Measurements from ENCODE around the gene EPN1. TPM values are rescaled to one million over a fixed set of nuclear protein-coding genes. Genes with fewer than 3 reads are reported as not detected.

The EPN1 gene
- total RNA-seq, 3 donors from 2014 or later (not counting 1 experiment from before 2014, with no cell fraction given) = 47.6 to 56.4 (median 51.8) TPM

- ATAC-seq (no peak), DNase-seq (no peak)
- Histone ChIP-seq H3K36me3 (ENCODE audit: control insufficient read depth, insufficient read depth, low read length) (peaks cover 41% of the 10 kb centered on the region), H3K27ac (ENCODE audit: low read length) (peak overlapping the region; percentile 76), H3K4me3 (ENCODE audit: low read length) (no peak overlapping the region), H3K27me3 (ENCODE audit: control insufficient read depth, insufficient read depth, low read length) (no peaks in the 10 kb centered on the region), H3K4me1 (ENCODE audit: control insufficient read depth, insufficient read depth, low read length) (peaks cover 59% of the 10 kb centered on the region), H3K9me3 (ENCODE audit: control insufficient read depth, insufficient read depth, low read length) (no peaks in the 10 kb centered on the region)
- TF ChIP-seq CTCF (IDR thresholded peaks at IDR 0.05) = no peak
- H3K4me1 Mint-ChIP-seq = peaks cover 45 to 49% of the 10 kb centered on the region in 2 donors
- H3K27me3 Mint-ChIP-seq (ENCODE audit: low read depth in 2 of 2) = no peaks in the 10 kb centered on the region
- H3K4me3 Mint-ChIP-seq = peak overlapping the region; percentile 29
- WGBS (ENCODE audit: insufficient coverage) = 83% methylated on average over 6 of the region's 6 CpGs
- H3K36me3 Mint-ChIP-seq = no peaks in the 10 kb centered on the region
- no peaks in the 10 kb centered on the region for H3K9me3 Mint-ChIP-seq
- peak overlapping the region; percentile 65 to 88 for H3K27ac Mint-ChIP-seq
- intact Hi-C loops (cut with micrococcal nuclease) = no loop called here
These were observed 2.6 kb downstream of the EPN1 start for GRCh38 chr19:55677572-55678028.

GRCh38 chr19:55678121-55678671 is 3.2 kb downstream of the EPN1 start:
- no peak overlapping the region for H3K4me3 ChIP-seq (ENCODE audit: low read length)
- no peaks in the 10 kb centered on the region for H3K9me3 Mint-ChIP-seq
- H3K4me3 Mint-ChIP-seq = peak overlapping the region; percentile 29
- H3K27ac Mint-ChIP-seq = peak overlapping the region; percentile 18 to 65
- H3K36me3 ChIP-seq (ENCODE audit: control insufficient read depth, insufficient read depth, low read length) = peaks cover 41% of the 10 kb centered on the region
- intact Hi-C loops (cut with micrococcal nuclease) = no loop called here
- DNase-seq (no peak), ATAC-seq (no peak)
- WGBS (ENCODE audit: insufficient coverage) = 77% methylated on average over 21 of the region's 21 CpGs
- no peaks in the 10 kb centered on the region for H3K27me3 Mint-ChIP-seq (ENCODE audit: low read depth in 2 of 2)
- H3K27me3 ChIP-seq (ENCODE audit: control insufficient read depth, insufficient read depth, low read length) = no peaks in the 10 kb centered on the region
- peaks cover 43 to 49% of the 10 kb centered on the region in 2 donors for H3K4me1 Mint-ChIP-seq
- no peaks in the 10 kb centered on the region for H3K36me3 Mint-ChIP-seq
- TF ChIP-seq CTCF (IDR thresholded peaks at IDR 0.05) = no peak
- peaks cover 59% of the 10 kb centered on the region for H3K4me1 ChIP-seq (ENCODE audit: control insufficient read depth, insufficient read depth, low read length)
- H3K9me3 ChIP-seq (ENCODE audit: control insufficient read depth, insufficient read depth, low read length) = no peaks in the 10 kb centered on the region
- H3K27ac ChIP-seq (ENCODE audit: low read length) = peak overlapping the region; percentile 76

GRCh38 chr19:55679343-55680257 is 4.6 kb downstream of the EPN1 start:
- Histone ChIP-seq H3K4me1 (ENCODE audit: control insufficient read depth, insufficient read depth, low read length) (peaks cover 54% of the 10 kb centered on the region), H3K27me3 (ENCODE audit: control insufficient read depth, insufficient read depth, low read length) (no peaks in the 10 kb centered on the region), H3K9me3 (ENCODE audit: control insufficient read depth, insufficient read depth, low read length) (no peaks in the 10 kb centered on the region), H3K36me3 (ENCODE audit: control insufficient read depth, insufficient read depth, low read length) (peaks cover 40% of the 10 kb centered on the region), H3K27ac (ENCODE audit: low read length) (no peak overlapping the region), H3K4me3 (ENCODE audit: low read length) (no peak overlapping the region)
- intact Hi-C loops (cut with micrococcal nuclease) = no loop called here
- 93% methylated on average over 24 of the region's 24 CpGs for WGBS (ENCODE audit: insufficient coverage)
- H3K4me3 Mint-ChIP-seq = no peak overlapping the region
- no peak for DNase-seq
- TF ChIP-seq CTCF (IDR thresholded peaks at IDR 0.05) = no peak
- H3K27me3 Mint-ChIP-seq (ENCODE audit: low read depth in 2 of 2) = no peaks in the 10 kb centered on the region
- peak overlapping the region in 1 of 2 donors; percentile 65 for H3K27ac Mint-ChIP-seq
- peaks cover 45% of the 10 kb centered on the region in 2 donors for H3K4me1 Mint-ChIP-seq
- no peak for ATAC-seq
- no peaks in the 10 kb centered on the region for H3K9me3 Mint-ChIP-seq
- H3K36me3 Mint-ChIP-seq = no peaks in the 10 kb centered on the region

Measured in natural killer cell (primary cell).